ENCODE measurements around the gene MYO15B.

Gene MYO15B

GRCh38 chr17:75558666-75559530 is 28.7 kb upstream of the MYO15B start:
- DNase-seq, result no peak

GRCh38 chr17:75559958-75560533 is 27.6 kb upstream of the MYO15B start:
- DNase-seq, result no peak

DNA sequence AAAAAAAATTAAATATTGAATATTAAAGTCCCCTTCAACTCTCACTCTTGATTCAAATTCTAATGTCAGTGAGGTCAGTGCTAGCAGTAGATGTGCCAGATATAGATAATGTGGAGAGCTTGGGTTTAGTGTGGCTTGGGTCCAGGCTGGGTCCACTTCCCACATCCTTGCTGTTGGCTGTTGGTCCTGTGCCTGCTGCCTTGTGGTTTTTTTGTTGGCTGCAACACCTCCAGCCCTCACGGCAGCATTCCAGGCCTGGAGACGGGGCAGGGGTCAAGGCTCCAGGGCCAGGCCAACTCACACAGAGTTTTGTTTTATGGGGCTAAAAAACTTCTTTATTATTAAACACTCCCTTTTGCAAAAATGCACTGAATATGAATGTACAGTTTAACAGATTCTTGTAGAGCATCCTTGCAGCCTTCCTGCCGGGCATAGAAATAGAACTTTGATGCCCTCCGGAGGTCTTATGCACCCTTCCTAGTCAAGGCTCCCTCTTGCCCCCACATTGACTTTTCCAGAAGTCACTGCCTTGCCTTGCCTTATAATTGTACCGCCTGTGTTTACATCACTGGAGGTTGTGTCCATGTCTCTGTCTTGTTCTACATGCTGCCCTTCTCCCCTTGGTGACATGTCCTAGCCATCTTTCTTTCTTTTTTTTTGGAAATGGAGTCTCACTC is 25.5 kb upstream of the MYO15B start:
- DNase-seq, result no peak

DNA sequence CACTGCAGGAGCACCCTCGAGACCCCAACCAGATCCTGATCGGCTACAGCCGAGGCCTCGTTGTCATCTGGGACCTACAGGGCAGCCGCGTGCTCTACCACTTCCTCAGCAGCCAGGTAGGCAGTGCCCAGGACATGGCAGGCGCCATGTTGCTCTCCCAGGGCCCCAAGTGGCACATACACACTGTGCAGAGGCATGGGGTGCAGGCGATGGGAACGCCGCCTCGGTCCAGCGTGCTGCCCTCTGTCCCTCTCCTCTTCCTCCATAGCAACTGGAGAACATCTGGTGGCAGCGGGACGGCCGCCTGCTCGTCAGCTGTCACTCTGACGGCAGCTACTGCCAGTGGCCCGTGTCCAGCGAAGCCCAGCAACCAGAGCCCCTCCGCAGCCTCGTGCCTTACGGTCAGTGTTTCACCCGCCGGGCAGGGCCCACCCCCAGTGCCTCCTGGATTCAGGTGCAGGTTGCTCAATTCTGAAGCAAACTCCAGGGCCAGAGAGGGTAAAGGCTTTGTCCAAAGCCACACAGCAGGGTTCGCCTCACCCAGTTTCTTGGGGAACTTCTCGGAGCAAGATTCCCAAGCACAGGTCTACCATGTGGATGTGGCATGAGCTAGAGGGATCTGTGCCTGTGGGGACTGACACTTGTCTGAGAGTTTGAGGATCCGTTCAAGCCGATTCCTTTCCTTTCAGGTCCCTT is 24.4 kb upstream of the MYO15B start:
- no peak for DNase-seq

GRCh38 chr17:75564195-75564594 is 23.4 kb upstream of the MYO15B start:
- no peak for DNase-seq

- DNase-seq, result no peak
These were observed 22.5 kb upstream of the MYO15B start for GRCh38 chr17:75565066-75565465.

DNA sequence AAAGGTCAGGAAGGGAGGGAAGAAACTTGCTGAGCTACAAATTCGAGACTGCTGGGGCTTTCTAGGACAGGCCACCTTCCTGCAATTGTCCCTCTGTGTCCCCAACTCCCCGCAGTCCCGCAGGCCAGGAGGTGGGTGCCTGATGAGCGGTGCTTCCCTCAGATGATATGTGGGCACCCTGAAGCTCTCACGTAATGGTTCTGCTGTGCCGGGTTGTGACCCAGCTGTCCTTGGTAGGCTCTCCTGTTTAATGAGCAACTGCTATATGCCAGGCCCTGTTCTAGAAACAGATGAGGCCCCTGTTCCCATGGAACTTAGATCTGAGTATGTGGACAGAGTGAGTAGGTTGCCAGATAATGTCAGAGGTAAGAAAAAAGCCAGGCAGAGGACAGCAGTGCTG is 22.0 kb upstream of the MYO15B start:
- no peak for DNase-seq

DNA sequence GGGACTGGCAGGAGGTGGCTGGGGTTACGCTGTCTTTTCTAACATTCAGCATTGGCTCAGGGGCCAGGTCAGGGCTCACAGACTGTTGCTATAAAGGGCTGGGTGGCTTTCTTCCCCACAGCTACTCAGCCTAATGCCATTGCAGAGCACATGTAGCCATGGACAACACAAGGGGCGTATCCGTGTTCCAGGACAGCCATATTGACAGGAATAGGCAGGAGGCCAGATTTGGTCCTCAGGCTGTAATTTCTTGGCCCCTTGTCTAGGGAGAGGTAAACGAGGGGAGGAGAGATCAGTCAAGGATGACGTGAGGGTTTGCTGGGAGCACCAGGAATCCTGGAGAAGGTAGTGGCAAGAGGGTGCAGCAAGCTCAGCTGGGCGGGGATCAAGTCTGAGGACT is 21.2 kb upstream of the MYO15B start:
- DNase-seq, result no peak

DNA sequence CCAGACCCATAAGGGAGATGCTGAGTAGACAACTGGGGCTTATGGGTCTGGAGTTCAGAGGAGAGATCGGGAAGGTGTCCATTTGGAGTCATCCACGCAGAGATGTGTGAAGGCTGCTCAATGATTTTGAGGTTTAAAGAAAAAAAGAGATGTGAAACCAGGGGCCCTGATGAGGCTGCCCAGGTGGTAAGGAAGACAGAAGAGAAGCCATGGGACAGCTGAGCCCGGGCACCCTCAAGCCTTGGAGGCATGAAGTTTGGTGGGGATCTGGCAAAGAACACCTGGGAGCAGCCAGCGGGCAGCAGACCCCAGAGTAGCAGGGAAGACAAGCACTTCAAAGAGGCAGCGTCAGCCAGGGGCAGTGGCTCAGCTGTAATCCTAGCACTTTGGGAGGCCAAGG is 20.8 kb upstream of the MYO15B start:
- DNase-seq, result no peak

- no peak for DNase-seq
These were observed 19.0 kb upstream of the MYO15B start for GRCh38 chr17:75568412-75569255.

DNA sequence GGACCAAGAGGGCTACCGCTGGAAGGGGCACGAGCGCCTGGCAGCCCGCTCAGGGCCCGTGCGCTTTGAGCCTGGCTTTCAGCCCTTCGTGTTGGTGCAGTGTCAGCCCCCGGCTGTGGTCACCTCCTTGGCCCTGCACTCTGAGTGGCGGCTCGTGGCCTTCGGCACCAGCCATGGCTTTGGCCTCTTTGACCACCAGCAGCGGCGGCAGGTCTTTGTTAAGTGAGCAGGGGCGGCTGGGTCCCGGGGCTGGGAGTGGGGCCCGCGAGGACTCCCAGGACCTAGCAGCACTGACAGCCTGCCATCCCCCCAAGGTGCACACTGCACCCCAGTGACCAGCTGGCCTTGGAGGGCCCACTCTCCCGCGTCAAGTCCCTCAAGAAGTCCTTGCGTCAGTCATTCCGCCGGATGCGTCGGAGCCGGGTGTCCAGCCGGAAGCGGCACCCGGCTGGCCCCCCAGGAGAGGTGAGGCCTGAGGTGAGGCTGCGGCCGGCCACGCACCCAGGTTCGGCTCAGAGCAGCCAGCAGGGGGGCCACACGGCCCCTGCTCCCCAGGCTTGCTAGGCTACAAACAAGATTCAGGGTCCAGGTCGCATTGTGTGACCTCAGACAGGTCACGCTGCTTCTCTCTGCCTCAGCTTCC is 17.4 kb upstream of the MYO15B start:
- no peak for DNase-seq

DNA sequence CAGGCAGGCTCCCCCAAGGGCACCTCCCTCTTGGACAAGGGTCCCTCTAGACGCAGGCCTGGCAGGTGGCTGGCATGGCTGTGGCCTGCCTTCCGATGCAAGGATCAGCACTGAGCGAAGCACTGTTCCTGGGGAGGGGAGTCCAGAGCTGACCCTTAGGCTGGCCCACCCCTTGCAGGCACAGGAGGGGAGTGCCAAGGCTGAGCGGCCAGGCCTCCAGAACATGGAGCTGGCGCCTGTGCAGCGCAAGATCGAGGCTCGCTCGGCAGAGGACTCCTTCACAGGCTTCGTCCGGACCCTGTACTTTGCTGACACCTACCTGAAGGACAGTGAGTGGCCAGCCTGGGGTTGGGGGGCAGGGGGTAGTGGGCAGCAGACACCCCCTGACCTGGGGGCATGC is 16.8 kb upstream of the MYO15B start:
- DNase-seq, result no peak

DNA sequence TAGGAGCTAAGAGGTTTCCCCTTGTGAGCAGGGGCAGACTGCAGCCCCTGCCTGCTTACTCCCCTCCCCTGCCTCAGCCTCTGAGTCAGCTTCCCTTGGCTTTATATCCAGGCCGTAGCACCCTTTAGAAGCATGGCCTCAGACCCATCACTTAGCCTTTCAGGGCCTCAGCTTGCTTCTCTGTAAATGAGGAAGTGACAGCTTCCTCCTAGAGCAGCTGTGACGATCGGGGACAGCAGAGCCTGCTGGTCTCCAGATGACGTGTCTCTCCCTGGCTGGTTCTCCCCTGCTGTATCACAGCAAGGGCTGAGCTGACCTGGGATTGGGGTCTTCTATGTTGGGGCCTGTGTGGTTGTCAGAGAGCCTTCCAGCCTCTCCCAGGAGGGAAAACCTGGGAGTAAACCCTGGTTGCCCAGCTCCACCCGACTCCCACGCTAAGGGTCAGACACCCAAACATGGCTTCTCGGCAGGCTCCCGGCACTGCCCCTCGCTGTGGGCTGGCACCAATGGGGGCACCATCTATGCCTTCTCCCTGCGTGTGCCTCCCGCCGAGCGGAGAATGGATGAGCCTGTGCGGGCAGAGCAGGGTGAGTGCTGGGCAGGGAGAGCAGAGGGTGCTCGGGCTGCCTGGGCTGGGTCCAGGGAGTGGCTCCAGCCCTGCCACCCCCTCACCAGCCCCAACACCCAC is 16.3 kb upstream of the MYO15B start:
- DNase-seq, result peak; percentile 31

- no peak for DNase-seq
These were observed 15.8 kb upstream of the MYO15B start for GRCh38 chr17:75571885-75572215.

DNA sequence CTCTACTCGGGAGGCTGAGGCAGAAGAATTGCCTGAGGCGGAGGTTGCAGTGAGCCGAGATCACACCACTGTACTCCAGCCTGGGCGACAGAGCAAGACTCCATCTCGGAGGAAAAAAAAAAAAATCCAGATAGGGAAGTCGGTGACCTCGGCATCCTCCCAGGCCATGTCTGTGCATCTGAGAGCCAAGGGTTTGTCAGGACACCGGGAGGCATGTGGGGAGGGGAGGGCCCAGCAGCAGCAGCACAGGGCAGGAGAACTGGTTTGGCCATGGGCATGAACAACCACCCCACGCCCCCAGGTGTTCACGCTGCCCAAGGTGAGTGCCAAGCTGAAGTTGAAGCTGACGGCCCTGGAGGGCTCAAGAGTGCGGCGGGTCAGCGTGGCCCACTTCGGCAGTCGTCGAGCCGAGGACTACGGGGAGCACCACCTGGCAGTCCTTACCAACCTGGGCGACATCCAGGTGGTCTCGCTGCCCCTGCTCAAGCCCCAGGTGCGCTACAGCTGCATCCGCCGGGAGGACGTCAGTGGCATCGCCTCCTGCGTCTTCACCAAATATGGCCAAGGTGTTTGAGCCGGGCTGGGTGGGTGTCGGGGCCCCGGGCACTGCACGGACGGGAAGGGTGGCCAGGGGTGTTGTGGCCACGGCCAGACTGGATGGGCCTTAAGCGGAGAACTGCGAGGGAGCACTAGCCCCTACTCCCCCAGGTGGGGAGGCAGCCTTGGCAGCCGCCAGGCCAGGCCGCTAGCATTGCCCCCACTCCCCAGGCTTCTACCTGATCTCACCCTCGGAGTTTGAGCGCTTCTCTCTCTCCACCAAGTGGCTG is 14.7 kb upstream of the MYO15B start:
- no peak for DNase-seq

GRCh38 chr17:75573540-75573957 is 14.1 kb upstream of the MYO15B start:
- no peak for DNase-seq

GRCh38 chr17:75573994-75574393 is 13.6 kb upstream of the MYO15B start:
- no peak for DNase-seq

GRCh38 chr17:75574404-75575036 is 13.1 kb upstream of the MYO15B start:
- no peak for DNase-seq

DNA sequence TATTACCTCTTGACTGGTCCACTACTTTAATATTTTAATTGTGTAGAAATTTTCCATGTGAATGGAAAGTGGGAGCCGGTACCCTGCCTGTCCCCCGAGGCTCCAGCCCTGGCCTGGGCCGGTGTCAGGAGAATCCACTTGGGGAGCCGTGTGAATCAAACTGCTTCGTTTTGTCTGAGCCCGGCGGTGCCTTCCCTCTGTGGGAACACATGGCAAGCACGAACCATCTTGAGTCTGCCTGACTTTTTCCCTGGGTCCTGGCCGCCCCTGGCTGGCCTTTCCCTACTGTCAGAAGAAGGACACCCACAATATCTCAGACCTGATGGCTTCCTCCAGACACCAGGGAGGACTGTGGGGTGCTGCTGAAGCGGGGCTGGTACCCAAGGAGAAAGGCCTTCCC is 12.4 kb upstream of the MYO15B start:
- no peak for DNase-seq

DNA sequence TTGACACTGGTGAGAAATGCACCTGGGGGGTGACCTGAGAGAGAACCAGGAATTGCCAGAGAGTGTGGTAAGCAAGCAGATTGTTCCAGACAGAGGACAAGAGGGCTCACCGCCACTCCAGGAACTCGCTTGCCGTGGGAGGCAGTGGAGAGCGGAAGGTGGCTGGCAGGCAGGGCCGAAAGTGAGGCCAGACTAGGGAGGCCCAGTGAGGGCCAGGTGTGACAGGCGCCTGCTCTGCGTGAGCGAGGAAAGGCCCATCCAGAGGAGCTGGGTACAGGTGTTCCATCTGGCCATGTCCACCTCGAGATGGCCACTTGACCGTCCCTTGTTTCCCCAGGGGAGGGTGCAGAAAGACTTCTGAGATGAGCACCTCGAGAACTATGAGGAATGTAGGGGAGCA is 11.9 kb upstream of the MYO15B start:
- DNase-seq, result no peak
